Stimulated activated CD8-positive, alpha-beta memory T cell treated with anti-CD3 and anti-CD28 coated beads, Interleukin-4, amount 100 ng/mL, for 1 hour (primary cell): Measurements from ENCODE around the gene KAZN.

Experiments used
- DNase-seq, 2 donors: peaks; one replicate each; pipeline ENCODE4 v3.0.0-alpha.2; 2020; ENCODE audit warnings: low read depth in 2 of 2, low spot score in 1 of 2

KAZN gene

GRCh38 chr1:14706631-14707030 lies 108.1 kb downstream of the KAZN start:
- DNase-seq, result no peak

GRCh38 chr1:14707531-14708445 lies 109.3 kb downstream of the KAZN start:
- no peak for DNase-seq

GRCh38 chr1:14710331-14710730 lies 111.8 kb downstream of the KAZN start:
- DNase-seq, result no peak

GRCh38 chr1:14712136-14712535 lies 113.7 kb downstream of the KAZN start:
- DNase-seq, result no peak

- no peak for DNase-seq
Measured at GRCh38 chr1:14713077-14713476, 114.6 kb downstream of the KAZN start.

GRCh38 chr1:14715266-14715665 lies 116.8 kb downstream of the KAZN start:
- no peak for DNase-seq

- DNase-seq, result no peak
Measured at GRCh38 chr1:14715802-14716201, 117.3 kb downstream of the KAZN start.

GRCh38 chr1:14716474-14716873 lies 118.0 kb downstream of the KAZN start:
- DNase-seq, result no peak

- no peak for DNase-seq
Measured at GRCh38 chr1:14718476-14718875, 120.0 kb downstream of the KAZN start.

GRCh38 chr1:14723401-14723800 lies 124.9 kb downstream of the KAZN start:
- no peak for DNase-seq

- no peak for DNase-seq
Measured at GRCh38 chr1:14724246-14724645, 125.8 kb downstream of the KAZN start.

- no peak for DNase-seq
Measured at GRCh38 chr1:14724678-14725077, 126.2 kb downstream of the KAZN start.

- DNase-seq, result no peak
Measured at GRCh38 chr1:14725238-14725637, 126.8 kb downstream of the KAZN start.

GRCh38 chr1:14725695-14726094 lies 127.2 kb downstream of the KAZN start:
- DNase-seq, result no peak

GRCh38 chr1:14726606-14727005 lies 128.1 kb downstream of the KAZN start:
- DNase-seq, result no peak

- no peak for DNase-seq
Measured at GRCh38 chr1:14728516-14728915, 130.0 kb downstream of the KAZN start.

GRCh38 chr1:14732728-14733047 lies 134.2 kb downstream of the KAZN start:
- DNase-seq, result no peak

GRCh38 chr1:14733048-14733778 lies 134.7 kb downstream of the KAZN start:
- no peak for DNase-seq

GRCh38 chr1:14733779-14734140 lies 135.3 kb downstream of the KAZN start:
- no peak for DNase-seq

- DNase-seq, result no peak
Measured at GRCh38 chr1:14735841-14736240, 137.4 kb downstream of the KAZN start.

GRCh38 chr1:14737561-14738094 lies 139.1 kb downstream of the KAZN start:
- no peak for DNase-seq

- no peak for DNase-seq
Measured at GRCh38 chr1:14738235-14738634, 139.8 kb downstream of the KAZN start.
